CD4-positive, alpha-beta T cell treated with Interferon alpha-2 for 1 hour (primary cell): ENCODE results near the gene GRAMD2B.
"Not testable (repeated sequence)": the region's sequence is repeated elsewhere in the genome, so short reads cannot be mapped to it uniquely, and the experiment has no call there.

ENCODE experiments used
- DNase-seq, 2 donors: peaks; one replicate each; pipeline ENCODE4 v3.0.0-alpha.2; 2020 to 2022

GRAMD2B gene

DNA sequence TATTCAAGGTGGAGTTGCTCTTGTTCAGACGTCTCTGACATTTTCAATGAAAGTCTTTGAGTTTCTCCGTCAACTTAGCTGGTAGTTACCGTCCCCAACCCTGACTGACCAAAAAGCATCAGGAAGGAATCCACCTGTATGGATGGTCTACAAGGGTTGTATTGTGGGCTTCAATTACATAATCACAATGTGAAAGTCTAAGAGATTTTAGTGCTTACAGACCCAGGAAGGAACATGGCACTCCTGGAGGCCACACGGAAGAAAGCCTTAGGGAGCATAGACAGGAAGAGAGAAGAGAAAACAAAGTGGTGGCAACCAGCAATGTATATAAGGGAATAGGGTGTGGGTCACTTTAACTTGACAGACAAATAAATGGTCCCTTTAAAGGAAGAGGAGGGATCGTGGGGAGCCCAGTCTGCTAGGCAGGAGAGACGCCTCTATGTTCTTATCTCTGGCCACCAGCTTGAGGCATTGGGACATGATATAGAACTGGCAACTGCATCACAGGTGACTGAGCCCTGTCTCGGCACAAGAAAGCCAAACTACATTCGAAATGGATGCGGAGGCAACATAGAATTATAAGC, 91.4 kb downstream of the GRAMD2B start:
- DNase-seq: no peak

DNA sequence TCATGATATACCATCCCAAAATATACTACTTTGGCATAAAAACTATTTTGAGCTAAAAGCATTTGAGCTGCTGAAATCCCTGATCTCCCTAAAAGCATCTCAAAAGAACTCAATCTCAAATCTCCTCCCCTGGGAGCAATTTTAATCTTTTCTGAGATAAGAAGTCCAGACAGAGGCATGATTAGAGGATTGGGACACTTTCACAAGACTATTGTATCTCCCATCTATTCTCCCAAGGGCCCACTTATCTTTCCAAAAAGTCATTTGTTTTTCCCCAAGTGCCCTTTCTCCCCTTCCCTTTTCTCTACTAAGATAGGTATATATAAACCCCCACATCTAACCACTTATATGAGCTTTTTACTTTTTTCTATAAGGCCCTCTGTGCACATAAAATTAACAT, 92.1 kb downstream of the GRAMD2B start:
- no peak for DNase-seq

GRCh38 chr5:126516133-126516532, 92.9 kb downstream of the GRAMD2B start:
- no peak for DNase-seq

DNA sequence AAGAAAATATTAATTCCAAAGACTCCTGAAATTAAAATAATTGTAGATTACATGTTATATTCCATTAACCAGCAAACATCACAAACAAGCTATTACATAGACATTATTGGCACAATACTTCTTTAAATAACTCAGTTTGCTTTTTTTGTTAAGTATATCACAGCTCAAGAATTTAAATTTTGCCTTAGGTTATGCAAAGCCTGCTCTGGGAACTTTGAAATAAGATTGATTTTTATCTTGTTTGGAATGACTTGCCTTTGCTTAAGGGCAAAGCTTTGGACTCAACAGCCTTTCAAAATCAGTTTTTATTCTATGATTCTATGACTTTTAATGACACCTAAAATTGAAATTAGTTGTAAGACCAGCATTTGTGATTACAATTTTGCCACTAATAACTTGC, 93.6 kb downstream of the GRAMD2B start:
- no peak for DNase-seq

DNA sequence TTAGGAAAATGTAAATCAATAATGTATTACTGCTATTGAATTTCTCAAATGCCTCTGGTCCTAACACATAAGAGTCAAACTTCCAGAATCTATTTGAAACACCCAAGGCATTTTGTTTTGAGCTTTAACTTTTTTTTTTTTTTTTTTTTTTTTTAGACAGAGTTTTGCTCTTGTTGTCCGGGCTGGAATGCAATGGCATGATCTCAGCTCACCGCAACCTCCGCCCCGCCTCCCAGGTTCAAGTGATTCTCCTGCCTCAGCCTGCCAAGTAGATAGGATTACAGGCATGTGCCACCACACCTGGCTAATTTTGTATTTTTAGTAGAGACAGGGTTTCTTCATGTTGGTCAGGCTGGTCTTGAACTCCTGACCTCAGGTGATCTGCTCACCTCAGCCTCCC, 96.0 kb downstream of the GRAMD2B start:
- DNase-seq: not testable (repeated sequence)

- DNase-seq: no peak
These were observed 96.7 kb downstream of the GRAMD2B start for GRCh38 chr5:126519637-126520592.

DNA sequence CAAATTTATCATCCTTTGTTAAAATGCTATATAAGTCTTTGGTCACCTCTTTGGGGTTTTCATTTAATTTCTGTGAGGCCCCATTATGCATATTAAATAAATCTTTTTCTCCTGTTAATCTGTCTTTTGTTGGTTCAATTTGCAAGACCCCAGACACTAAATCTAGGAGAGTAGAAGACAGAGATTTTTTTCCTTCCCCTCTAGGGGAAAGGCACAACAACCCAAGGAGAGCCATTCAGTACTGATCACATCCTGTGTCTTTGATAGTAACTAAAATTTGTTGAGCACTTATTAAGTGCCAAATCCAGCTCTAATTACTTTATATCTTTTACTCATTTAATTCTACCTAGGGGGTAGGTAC, 97.4 kb downstream of the GRAMD2B start:
- no peak for DNase-seq

GRCh38 chr5:126521130-126521529, 97.9 kb downstream of the GRAMD2B start:
- DNase-seq: no peak

- no peak for DNase-seq
These were observed 100.8 kb downstream of the GRAMD2B start for GRCh38 chr5:126523818-126524510.

GRCh38 chr5:126525630-126526245, 102.5 kb downstream of the GRAMD2B start:
- DNase-seq: no peak

GRCh38 chr5:126526493-126526892, 103.3 kb downstream of the GRAMD2B start:
- DNase-seq: no peak

DNA sequence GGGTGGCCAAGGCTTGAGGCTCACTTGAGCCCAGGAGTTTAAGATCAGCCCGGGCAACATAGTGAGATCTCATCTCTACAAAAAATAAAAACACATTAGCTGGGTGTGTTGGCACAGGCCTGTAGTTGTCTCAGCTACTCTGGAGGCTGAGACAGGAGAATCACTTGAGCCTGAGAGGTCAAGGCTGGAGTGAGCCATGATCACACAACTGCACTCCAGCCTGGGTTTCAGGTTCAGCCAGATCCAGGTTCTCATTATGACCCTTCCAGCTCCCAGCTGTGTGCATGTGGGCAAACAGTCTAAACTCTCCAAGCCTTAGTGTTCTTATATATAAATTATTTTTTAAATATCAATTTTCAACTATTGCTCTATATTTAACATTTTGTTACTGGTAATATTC, 103.9 kb downstream of the GRAMD2B start:
- DNase-seq: no peak

DNA sequence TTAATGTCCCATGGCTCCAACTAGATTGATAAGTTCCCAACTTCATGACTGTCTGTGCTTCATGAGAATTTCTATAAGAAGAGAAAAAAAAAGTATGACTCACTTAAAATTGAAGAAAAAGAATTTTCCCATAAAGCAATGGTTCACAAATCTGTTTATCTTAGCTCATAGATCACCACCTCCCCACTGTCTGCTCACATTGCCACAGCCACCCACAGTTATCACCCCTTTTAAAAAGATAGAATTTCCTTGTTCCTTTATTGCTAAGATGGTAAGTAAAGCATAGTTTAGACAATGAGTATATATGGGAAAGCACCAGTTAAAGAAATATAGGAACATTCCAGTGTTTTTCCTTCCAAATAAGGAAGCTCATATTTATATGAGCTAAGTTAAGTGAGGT, 104.7 kb downstream of the GRAMD2B start:
- DNase-seq: no peak

DNA sequence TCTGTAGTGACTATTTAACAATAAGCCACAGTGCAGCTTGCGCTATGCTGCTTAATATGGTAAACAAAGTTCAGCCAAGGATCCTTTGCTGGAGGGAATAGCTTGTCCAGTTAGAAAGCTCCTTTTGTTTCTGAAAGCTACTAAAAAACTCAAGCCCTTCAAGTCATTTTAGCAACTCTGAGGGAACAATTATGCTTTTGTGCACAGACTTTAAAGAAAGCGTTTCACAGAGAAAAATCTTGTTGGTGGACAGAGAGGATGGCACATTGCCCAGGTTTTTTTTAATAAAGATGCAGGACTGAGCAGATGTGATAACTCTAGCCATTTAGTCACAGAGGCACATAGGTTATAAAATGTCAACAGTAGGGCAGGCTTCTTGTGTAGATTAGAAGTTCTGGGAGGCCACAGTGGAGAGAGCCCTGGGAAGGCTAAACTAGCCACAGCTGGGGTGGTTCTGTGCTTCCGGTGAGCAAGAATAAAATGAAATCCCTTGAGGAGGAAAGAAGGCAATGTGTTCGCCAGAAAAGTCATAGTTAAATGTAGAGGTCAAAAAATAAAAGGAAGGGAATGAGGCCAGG, 108.4 kb downstream of the GRAMD2B start:
- DNase-seq: no peak

DNA sequence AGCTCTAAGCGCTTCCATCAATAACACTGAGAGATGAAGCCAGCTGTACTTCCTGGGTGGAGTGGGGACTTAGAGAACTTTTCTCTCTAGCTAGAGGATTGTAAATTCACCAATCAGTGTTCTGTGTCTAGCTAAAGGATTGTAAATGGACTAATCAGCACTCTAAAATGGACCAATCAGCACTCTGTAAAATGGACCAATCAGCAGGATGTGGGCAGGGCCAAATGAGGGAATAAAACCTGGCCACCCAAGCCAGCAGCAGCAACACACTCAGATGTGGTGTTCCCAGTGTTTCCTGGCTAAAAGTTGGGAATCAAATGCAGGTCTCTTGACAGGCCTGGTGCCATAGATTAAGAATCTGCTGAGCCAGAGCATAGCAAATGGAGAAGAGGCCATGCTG, 111.3 kb downstream of the GRAMD2B start:
- no peak for DNase-seq

GRCh38 chr5:126535856-126536545, 112.8 kb downstream of the GRAMD2B start:
- DNase-seq: no peak

GRCh38 chr5:126536874-126537273, 113.7 kb downstream of the GRAMD2B start:
- DNase-seq: no peak

GRCh38 chr5:126538579-126538978, 115.4 kb downstream of the GRAMD2B start:
- no peak for DNase-seq

DNA sequence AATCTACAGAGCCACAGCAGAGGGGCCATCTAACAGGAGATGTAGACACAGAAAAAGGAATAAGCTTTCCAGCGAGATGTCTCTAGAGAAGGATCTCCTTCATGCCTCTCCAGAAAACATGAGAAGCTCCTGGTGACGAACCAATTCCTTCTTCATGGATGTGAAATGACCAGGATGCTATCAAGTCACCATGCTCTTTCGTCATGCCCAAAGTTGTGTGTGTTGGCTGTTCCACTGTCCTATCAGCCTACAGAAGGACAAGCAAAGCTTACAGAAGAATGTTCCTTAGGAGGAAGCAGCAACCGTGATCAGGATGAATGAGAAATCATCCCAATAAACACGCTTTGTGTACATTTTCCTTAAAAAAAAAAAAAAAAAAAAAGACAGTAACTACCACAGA, 117.4 kb downstream of the GRAMD2B start:
- no peak for DNase-seq

DNA sequence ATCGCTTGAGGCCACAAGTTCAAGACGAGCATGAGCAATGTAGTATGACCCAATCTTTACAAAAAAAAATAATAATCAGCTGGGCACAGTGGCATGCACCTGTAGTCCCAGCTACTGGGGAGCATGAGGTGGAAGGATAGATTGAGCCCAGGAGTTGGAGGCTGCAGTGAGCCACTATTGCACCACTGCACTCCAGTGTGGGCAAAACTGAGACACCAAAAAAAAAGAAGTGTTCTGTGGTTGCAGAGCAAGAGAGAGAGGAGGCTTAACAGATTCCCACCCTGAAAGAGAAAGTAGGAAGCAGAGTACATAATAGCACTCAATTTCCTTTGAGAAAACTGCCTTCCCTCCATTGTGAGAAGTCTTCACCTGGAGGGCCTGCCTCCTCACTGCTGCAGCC, 119.2 kb downstream of the GRAMD2B start:
- no peak for DNase-seq

- no peak for DNase-seq
These were observed 119.8 kb downstream of the GRAMD2B start for GRCh38 chr5:126543009-126543408.

GRCh38 chr5:126543660-126544059, 120.5 kb downstream of the GRAMD2B start:
- no peak for DNase-seq
